DOHH2 (cell line): Measurements from ENCODE around the gene KRT20.

Experiments
- H3F3A ChIP-seq: fragments of 200-600 bp; sonication (generic), shearing (Covaris generic); 2 replicates; pipeline ENCODE4 v1.6.0; 2016; ENCODE audit warnings: antibody characterized with exemption, mild to moderate bottlenecking; ENCODE audit not compliant: control insufficient read depth, insufficient read depth
- H3K27ac ChIP-seq: fragments of 200-600 bp; sonication (generic); 2 replicates; pipeline ENCODE4 v1.5.1; 2014; ENCODE audit warnings: low read depth, mild to moderate bottlenecking, low read length, moderate library complexity
- H3K27me3 ChIP-seq: fragments of 200-600 bp; sonication (generic); 2 replicates; pipeline ENCODE4 v1.6.1; 2014; ENCODE audit warnings: mild to moderate bottlenecking, low read length, mixed read lengths; ENCODE audit not compliant: control insufficient read depth
- H3K36me3 ChIP-seq: fragments of 200-600 bp; sonication (generic); 2 replicates; pipeline ENCODE4 v1.6.1; 2014; ENCODE audit warnings: mild to moderate bottlenecking, low read length, moderate library complexity, mixed read lengths; ENCODE audit not compliant: control insufficient read depth
- H3K4me1 ChIP-seq: fragments of 200-600 bp; sonication (generic); 2 replicates; pipeline ENCODE4 v1.6.1; 2014; ENCODE audit warnings: mild to moderate bottlenecking, low read length, mixed read lengths; ENCODE audit not compliant: control insufficient read depth
- H3K4me2 ChIP-seq: fragments of 200-600 bp; sonication (generic); 2 replicates; pipeline ENCODE4 v1.6.0; 2014; ENCODE audit warnings: mild to moderate bottlenecking, low read length, moderate library complexity
- H3K4me3 ChIP-seq: fragments of 200-600 bp; sonication (generic); 2 replicates; pipeline ENCODE4 v1.5.1; 2014; ENCODE audit warnings: mild to moderate bottlenecking, low read length, mixed read lengths
- H3K79me2 ChIP-seq: fragments of 200-600 bp; sonication (generic); 2 replicates; pipeline ENCODE4 v1.6.1; 2014; ENCODE audit warnings: mild to moderate bottlenecking, low read length, mixed read lengths; ENCODE audit not compliant: control insufficient read depth
- H3K9me2 ChIP-seq: fragments of 200-600 bp; sonication (generic); replicated peaks from 2 replicates; pipeline ENCODE4 v1.6.1; 2014; ENCODE audit warnings: mild to moderate bottlenecking, low read length, mixed read lengths; ENCODE audit not compliant: control insufficient read depth
- H3K9me3 ChIP-seq: fragments of 200-600 bp; sonication (generic); 2 replicates; pipeline ENCODE4 v1.6.1; 2014; ENCODE audit warnings: antibody characterized with exemption, low read length, mixed read lengths; ENCODE audit not compliant: control insufficient read depth, insufficient read depth
- H4K20me1 ChIP-seq: fragments of 200-600 bp; sonication (generic); 2 replicates; pipeline ENCODE4 v1.6.0; 2014; ENCODE audit warnings: low read depth, mild to moderate bottlenecking, antibody characterized with exemption, low read length, moderate library complexity; ENCODE audit not compliant: control insufficient read depth, insufficient read depth
- EZH2phosphoT487 ChIP-seq: fragments of 200-600 bp; sonication (generic); IDR thresholded peaks from 2 replicates; pipeline ENCODE4 v1.6.1; 2017; ENCODE audit warnings: borderline replicate concordance, mild to moderate bottlenecking, antibody characterized with exemption, low read length, moderate library complexity, mixed read lengths
- TF ChIP-seq, protein P1 (sequence below): fragments of 200-600 bp; sonication (generic); IDR thresholded peaks from one replicate; pipeline ENCODE4 v1.5.1; 2014; ENCODE audit warnings: antibody characterized with exemption, mild to moderate bottlenecking, low read depth, low read length; ENCODE audit not compliant: poor library complexity, severe bottlenecking

Gene KRT20

DNA sequence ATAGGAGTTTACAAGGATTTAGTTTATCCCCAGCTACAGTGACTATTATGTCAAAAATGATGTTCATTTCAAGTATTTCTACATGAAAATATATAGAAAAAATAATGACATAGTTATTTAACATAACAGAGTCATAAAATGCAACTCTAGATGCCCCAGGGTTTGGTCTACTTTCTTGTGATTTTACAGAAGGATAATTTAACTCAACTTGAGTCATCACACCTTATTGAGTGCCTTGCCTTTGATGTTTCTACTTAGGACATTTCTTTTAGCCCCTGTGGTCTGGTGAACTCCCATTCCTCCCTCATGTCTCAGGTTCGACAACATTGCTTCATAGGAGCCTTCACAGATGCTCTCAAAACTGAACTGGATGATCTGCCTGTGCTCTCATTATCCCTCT is 2.0 kb downstream of the KRT20 start:
- Histone ChIP-seq H3K27ac (no peak overlapping the region), H3K4me3 (no peak overlapping the region), H4K20me1 (no peaks in the 10 kb centered on the region), H3F3A (no peaks in the 10 kb centered on the region), H3K9me3 (no peaks in the 10 kb centered on the region), H3K36me3 (no peaks in the 10 kb centered on the region), H3K79me2 (no peaks in the 10 kb centered on the region), H3K4me1 (no peaks in the 10 kb centered on the region), H3K4me2 (no peak overlapping the region), H3K9me2 (no peaks in the 10 kb centered on the region), H3K27me3 (peaks cover 7% of the 10 kb centered on the region; the same call in 1 of the 2 replicates)
- TF ChIP-seq EZH2phosphoT487, result no peak
- TF ChIP-seq, protein P1, sequence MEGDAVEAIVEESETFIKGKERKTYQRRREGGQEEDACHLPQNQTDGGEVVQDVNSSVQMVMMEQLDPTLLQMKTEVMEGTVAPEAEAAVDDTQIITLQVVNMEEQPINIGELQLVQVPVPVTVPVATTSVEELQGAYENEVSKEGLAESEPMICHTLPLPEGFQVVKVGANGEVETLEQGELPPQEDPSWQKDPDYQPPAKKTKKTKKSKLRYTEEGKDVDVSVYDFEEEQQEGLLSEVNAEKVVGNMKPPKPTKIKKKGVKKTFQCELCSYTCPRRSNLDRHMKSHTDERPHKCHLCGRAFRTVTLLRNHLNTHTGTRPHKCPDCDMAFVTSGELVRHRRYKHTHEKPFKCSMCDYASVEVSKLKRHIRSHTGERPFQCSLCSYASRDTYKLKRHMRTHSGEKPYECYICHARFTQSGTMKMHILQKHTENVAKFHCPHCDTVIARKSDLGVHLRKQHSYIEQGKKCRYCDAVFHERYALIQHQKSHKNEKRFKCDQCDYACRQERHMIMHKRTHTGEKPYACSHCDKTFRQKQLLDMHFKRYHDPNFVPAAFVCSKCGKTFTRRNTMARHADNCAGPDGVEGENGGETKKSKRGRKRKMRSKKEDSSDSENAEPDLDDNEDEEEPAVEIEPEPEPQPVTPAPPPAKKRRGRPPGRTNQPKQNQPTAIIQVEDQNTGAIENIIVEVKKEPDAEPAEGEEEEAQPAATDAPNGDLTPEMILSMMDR, result no peak

DNA sequence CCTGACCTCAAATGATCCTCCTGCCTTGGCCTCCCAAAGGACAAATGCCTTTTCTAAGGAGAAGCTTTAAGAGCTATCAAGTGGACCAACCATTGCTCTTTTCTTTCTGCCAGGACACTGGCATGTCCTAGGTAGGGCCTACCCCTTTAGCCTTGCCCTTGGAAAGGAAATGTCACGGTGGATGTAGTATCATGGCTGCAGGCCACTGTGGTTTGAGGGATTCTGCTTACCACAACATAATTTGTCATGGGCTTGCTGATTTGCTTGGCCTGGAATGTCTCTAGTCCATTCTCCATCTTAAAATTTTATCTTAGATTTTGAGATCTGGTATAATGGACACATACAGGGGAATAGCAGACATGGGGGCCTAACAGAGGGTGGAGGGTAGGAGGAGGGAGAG is 6.0 kb downstream of the KRT20 start:
- Histone ChIP-seq H3K27ac (no peak overlapping the region), H4K20me1 (no peaks in the 10 kb centered on the region), H3K4me1 (no peaks in the 10 kb centered on the region; the same call in 1 of the 2 replicates), H3K36me3 (no peaks in the 10 kb centered on the region), H3K9me2 (no peaks in the 10 kb centered on the region), H3K4me3 (no peak overlapping the region), H3K79me2 (no peaks in the 10 kb centered on the region), H3K27me3 (0 out of 2 replicates have a peak, but pooled peaks cover 6% of the 10 kb centered on the region), H3F3A (no peaks in the 10 kb centered on the region), H3K9me3 (no peaks in the 10 kb centered on the region), H3K4me2 (no peak overlapping the region)
- TF ChIP-seq EZH2phosphoT487, result no peak
- TF ChIP-seq, protein P1, result no peak

DNA sequence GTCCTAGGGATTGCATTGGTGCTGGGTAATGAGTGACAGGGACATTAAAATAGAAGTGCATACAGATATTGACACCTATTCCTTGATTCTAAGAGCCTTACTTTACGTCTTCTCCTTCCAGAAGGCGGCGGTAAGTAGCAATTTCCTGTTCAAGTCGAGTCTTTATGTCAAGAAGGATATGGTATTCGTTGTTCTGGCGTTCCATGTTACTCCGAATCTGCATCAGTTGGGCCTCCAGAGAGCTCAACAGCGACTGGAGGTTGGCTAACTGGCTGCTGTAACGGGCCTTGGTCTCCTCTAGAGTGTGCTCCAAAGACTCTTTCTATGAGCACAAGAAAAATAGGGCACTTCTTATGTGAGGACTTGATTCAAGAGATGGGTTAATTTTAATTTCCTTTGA is 7.0 kb downstream of the KRT20 start:
- H3K36me3 ChIP-seq, result no peaks in the 10 kb centered on the region
- TF ChIP-seq, protein P1, result no peak
- TF ChIP-seq EZH2phosphoT487, result no peak

DNA sequence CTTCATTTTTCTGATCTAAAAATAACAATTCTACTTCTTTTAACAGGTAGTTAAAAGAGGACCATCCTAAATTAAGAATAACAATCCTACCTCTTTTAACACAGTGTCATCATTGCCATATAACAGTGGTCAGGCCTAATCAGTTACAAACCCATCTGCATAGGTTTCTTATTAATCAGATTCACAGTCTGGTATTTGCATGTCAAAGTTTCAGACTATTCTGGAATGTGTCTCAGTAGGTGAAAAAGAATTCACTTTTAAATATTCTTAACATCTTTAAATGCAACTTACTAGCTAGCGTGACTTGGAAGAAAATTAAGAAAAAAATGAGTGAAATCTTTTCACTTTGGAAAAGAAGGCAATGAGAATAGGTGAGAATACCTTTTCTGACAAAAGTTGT is 11.2 kb downstream of the KRT20 start:
- no peaks in the 10 kb centered on the region for H3K79me2 ChIP-seq
- H3K9me3 ChIP-seq, result no peaks in the 10 kb centered on the region
- H3K4me3 ChIP-seq, result no peak overlapping the region
- peaks cover 12% of the 10 kb centered on the region for H3K27me3 ChIP-seq
- TF ChIP-seq, protein P1, result no peak
- no peak for TF ChIP-seq EZH2phosphoT487
- H3K36me3 ChIP-seq, result no peaks in the 10 kb centered on the region
- no peaks in the 10 kb centered on the region for H3F3A ChIP-seq
- H3K9me2 ChIP-seq, result no peaks in the 10 kb centered on the region
- no peaks in the 10 kb centered on the region for H4K20me1 ChIP-seq
- H3K27ac ChIP-seq, result no peak overlapping the region
- no peaks in the 10 kb centered on the region; the same call in 1 of the 2 replicates for H3K4me1 ChIP-seq
- H3K4me2 ChIP-seq, result no peak overlapping the region

More for the DNA sequence above, 7.0 kb downstream of the KRT20 start:
- no peak overlapping the region for H3K4me3 ChIP-seq
- no peaks in the 10 kb centered on the region for H3K9me3 ChIP-seq
- H3K79me2 ChIP-seq, result no peaks in the 10 kb centered on the region
- H3K9me2 ChIP-seq, result no peaks in the 10 kb centered on the region
- H3F3A ChIP-seq, result no peaks in the 10 kb centered on the region
- 0 out of 2 replicates have a peak, but pooled peaks cover 7% of the 10 kb centered on the region for H3K27me3 ChIP-seq
- no peaks in the 10 kb centered on the region; the same call in 1 of the 2 replicates for H3K4me1 ChIP-seq
- no peak overlapping the region for H3K27ac ChIP-seq
- H3K4me2 ChIP-seq, result no peak overlapping the region
- no peaks in the 10 kb centered on the region for H4K20me1 ChIP-seq
